Measurements from ENCODE around the gene ADAP1. TPM values are rescaled to one million over a fixed set of nuclear protein-coding genes. Genes with fewer than 3 reads are reported as not detected.
A peak's percentile ranks its signal among the peaks of the same experiment; 100 is the strongest.

The ADAP1 gene
- total RNA-seq, 1 donor from 2014 or later = 5.2 TPM

- DNase-seq (ENCODE audit: low read depth, low spot score) = peak; percentile 98
- Mint-ChIP-seq H3K4me3 (peak overlapping the region; percentile 67), H3K36me3 (ENCODE audit: low read depth) (no peaks in the 10 kb centered on the region), H3K9me3 (no peaks in the 10 kb centered on the region), H3K27ac (ENCODE audit: unreplicated experiment) (peak overlapping the region; percentile 62), H3K4me1 (peaks cover 11% of the 10 kb centered on the region), H3K27me3 (ENCODE audit: low read depth) (peaks cover 3% of the 10 kb centered on the region)
- TF ChIP-seq CTCF (conservative IDR thresholded peaks at IDR 0.05) = peak; percentile 100
These were observed 38.5 kb upstream of the ADAP1 start for GRCh38 chr7:992709-993607.

- no peak overlapping the region for H3K27ac Mint-ChIP-seq (ENCODE audit: unreplicated experiment)
- no peaks in the 10 kb centered on the region for H3K9me3 Mint-ChIP-seq
- H3K27me3 Mint-ChIP-seq (ENCODE audit: low read depth) = peaks cover 3% of the 10 kb centered on the region
- H3K4me3 Mint-ChIP-seq = no peak overlapping the region
- TF ChIP-seq CTCF (conservative IDR thresholded peaks at IDR 0.05) = no peak
- DNase-seq (ENCODE audit: low read depth, low spot score) = no peak
- H3K36me3 Mint-ChIP-seq (ENCODE audit: low read depth) = no peaks in the 10 kb centered on the region
- H3K4me1 Mint-ChIP-seq = peaks cover 11% of the 10 kb centered on the region
These were observed 37.5 kb upstream of the ADAP1 start for GRCh38 chr7:991729-992656.

GRCh38 chr7:990933-991728, 36.7 kb upstream of the ADAP1 start:
- Mint-ChIP-seq H3K4me3 (no peak overlapping the region), H3K9me3 (no peaks in the 10 kb centered on the region), H3K27me3 (ENCODE audit: low read depth) (peaks cover 7% of the 10 kb centered on the region), H3K4me1 (peaks cover 11% of the 10 kb centered on the region), H3K36me3 (ENCODE audit: low read depth) (no peaks in the 10 kb centered on the region), H3K27ac (ENCODE audit: unreplicated experiment) (no peak overlapping the region)
- no peak for DNase-seq (ENCODE audit: low read depth, low spot score)
- TF ChIP-seq CTCF (conservative IDR thresholded peaks at IDR 0.05) = no peak

- no peak overlapping the region for H3K4me3 Mint-ChIP-seq
- H3K27me3 Mint-ChIP-seq (ENCODE audit: low read depth) = peaks cover 10% of the 10 kb centered on the region
- H3K9me3 Mint-ChIP-seq = no peaks in the 10 kb centered on the region
- no peak for DNase-seq (ENCODE audit: low read depth, low spot score)
- no peaks in the 10 kb centered on the region for H3K36me3 Mint-ChIP-seq (ENCODE audit: low read depth)
- peaks cover 11% of the 10 kb centered on the region for H3K4me1 Mint-ChIP-seq
- TF ChIP-seq CTCF (conservative IDR thresholded peaks at IDR 0.05) = no peak
- no peak overlapping the region for H3K27ac Mint-ChIP-seq (ENCODE audit: unreplicated experiment)
These were observed 36.0 kb upstream of the ADAP1 start for GRCh38 chr7:990352-990932.
